IMR-90 (cell line): ENCODE results near the gene ZSWIM9. TPM values are rescaled to one million over a fixed set of nuclear protein-coding genes. Genes with fewer than 3 reads are reported as not detected.
A peak's percentile ranks its signal among the peaks of the same experiment; 100 is the strongest.

Experiments used
- ATAC-seq: fragments of 200-7000 bp; cut with Tn5 transposase; 2 replicates; pipeline ENCODE4 v1.9.1; 2020; ENCODE audit warnings: low read depth, mild to moderate bottlenecking, moderate library complexity
- BruUV-seq: library from RNA; stranded (reverse); fragments of 400-500 nt; replicated peaks from 2 replicates; lab custom pipeline; 2021; lab: Mats Ljungman, UMichigan
- CTCF ChIA-PET: fragments of 300-600 bp; formaldehyde crosslinking; extraction: SDS; loops from one replicate; lab custom pipeline; 2021; ENCODE audit warnings: antibody characterized with exemption; lab: Yijun Ruan, JAX
- POLR2A ChIA-PET: fragments of 300-600 bp; sonication (Branson Sonifier 250); formaldehyde crosslinking; loops from one replicate; lab custom pipeline; 2022; ENCODE audit warnings: antibody characterized with exemption; ENCODE audit not compliant: unreplicated experiment; lab: Charles Lee
- DNase-seq: peaks from one replicate; pipeline ENCODE4 v3.0.0; 2013
- H2AFZ ChIP-seq: replicated peaks from 2 replicates; pipeline ENCODE3; 2013; ENCODE audit warnings: low read length, mild to moderate bottlenecking; ENCODE audit not compliant: poor library complexity
- H2AK5ac ChIP-seq: 2 replicates; pipeline ENCODE4 v1.6.1; 2013; ENCODE audit warnings: low read depth, low read length, inconsistent platforms
- H2AK9ac ChIP-seq: replicated peaks from 2 replicates; pipeline ENCODE3; 2013; ENCODE audit warnings: mild to moderate bottlenecking, low read depth, low read length, moderate library complexity; ENCODE audit not compliant: poor library complexity
- H2BK120ac ChIP-seq: 2 replicates; pipeline ENCODE4 v1.6.1; 2013; ENCODE audit warnings: low read depth, low read length, inconsistent platforms
- H2BK15ac ChIP-seq: 3 replicates; pipeline ENCODE4 v1.6.1; 2013; ENCODE audit warnings: low read depth, low read length, inconsistent platforms
- H2BK20ac ChIP-seq: 2 replicates; pipeline ENCODE4 v1.6.1; 2013; ENCODE audit warnings: low read depth, mild to moderate bottlenecking, inconsistent platforms, low read length, moderate library complexity
- H2BK5ac ChIP-seq: 2 replicates; pipeline ENCODE4 v1.6.1; 2013; ENCODE audit warnings: mild to moderate bottlenecking, low read depth, low read length, inconsistent platforms; ENCODE audit not compliant: poor library complexity, severe bottlenecking
- H3K14ac ChIP-seq: replicated peaks from 2 replicates; pipeline ENCODE4 v1.6.1; 2013; ENCODE audit warnings: low read depth, low read length, inconsistent platforms
- H3K18ac ChIP-seq: 2 replicates; pipeline ENCODE4 v1.6.1; 2013; ENCODE audit warnings: low read depth, low read length, control low read depth
- H3K23ac ChIP-seq: 2 replicates; pipeline ENCODE4 v1.6.1; 2013; ENCODE audit warnings: low read depth, low read length, inconsistent platforms
- H3K27ac ChIP-seq: 2 replicates; pipeline ENCODE4 v1.5.1; 2013; ENCODE audit warnings: mild to moderate bottlenecking, control low read depth, low read length; ENCODE audit not compliant: insufficient read depth
- H3K27me3 ChIP-seq: 2 replicates; pipeline ENCODE4 v1.6.1; 2013; ENCODE audit warnings: low read length; ENCODE audit not compliant: control insufficient read depth, insufficient read depth
- H3K36me3 ChIP-seq: 2 replicates; pipeline ENCODE4 v1.6.1; 2013; ENCODE audit warnings: low read length, mixed read lengths; ENCODE audit not compliant: control insufficient read depth, insufficient read depth
- H3K4ac ChIP-seq: 2 replicates; pipeline ENCODE4 v1.6.1; 2013; ENCODE audit warnings: low read depth, low read length, inconsistent platforms
- H3K4me1 ChIP-seq: 2 replicates; pipeline ENCODE4 v1.6.1; 2013; ENCODE audit warnings: low read length, mixed read lengths; ENCODE audit not compliant: control insufficient read depth, insufficient read depth
- H3K4me2 ChIP-seq: 2 replicates; pipeline ENCODE4 v1.6.1; 2013; ENCODE audit warnings: low read depth, mild to moderate bottlenecking, control low read depth, low read length, moderate library complexity
- H3K4me3 ChIP-seq: 2 replicates; pipeline ENCODE4 v1.5.1; 2013; ENCODE audit warnings: low read depth, mild to moderate bottlenecking, control low read depth, low read length, moderate library complexity; ENCODE audit not compliant: insufficient read depth
- H3K56ac ChIP-seq: 2 replicates; pipeline ENCODE4 v1.6.1; 2013; ENCODE audit warnings: low read length, inconsistent platforms; ENCODE audit not compliant: insufficient read depth; ENCODE audit errors: extremely low read depth
- H3K79me1 ChIP-seq, 2 experiments: 2 replicates each; pipeline ENCODE4 v1.6.1; 2013; ENCODE audit warnings: low read length in 2 of 2, inconsistent platforms in 1 of 2, low read depth in 1 of 2
- H3K9ac ChIP-seq: 2 replicates; pipeline ENCODE4 v1.6.1; 2013; ENCODE audit warnings: low read depth, low read length, control low read depth
- H3K9me1 ChIP-seq: 2 replicates; pipeline ENCODE4 v1.6.1; 2013; ENCODE audit warnings: low read length, inconsistent platforms; ENCODE audit not compliant: insufficient read depth
- H3K9me3 ChIP-seq: 2 replicates; pipeline ENCODE4 v1.6.1; 2013; ENCODE audit warnings: low read length; ENCODE audit not compliant: control insufficient read depth, insufficient read depth
- H4K20me1 ChIP-seq: 2 replicates; pipeline ENCODE4 v1.6.1; 2013; ENCODE audit warnings: low read length, inconsistent platforms; ENCODE audit not compliant: insufficient read depth
- H4K5ac ChIP-seq: 2 replicates; pipeline ENCODE4 v1.6.1; 2013; ENCODE audit warnings: mild to moderate bottlenecking, low read depth, low read length, control low read depth
- H4K8ac ChIP-seq, 2 experiments: 2 replicates each; pipeline ENCODE4 v1.6.1; 2013; ENCODE audit warnings: low read depth in 2 of 2, low read length in 2 of 2, control low read depth in 1 of 2, inconsistent platforms in 1 of 2
- H4K91ac ChIP-seq: 2 replicates; pipeline ENCODE4 v1.6.1; 2013; ENCODE audit warnings: low read depth, low read length, inconsistent platforms; ENCODE audit not compliant: insufficient read depth
- BHLHE40 ChIP-seq: fragments of 150-350 bp; IDR thresholded peaks from 2 replicates; pipeline ENCODE4 v1.6.1; 2016; ENCODE audit warnings: mild to moderate bottlenecking, low read depth, low read length
- CEBPB ChIP-seq: IDR thresholded peaks from 2 replicates; pipeline ENCODE4 v1.6.1; 2012; ENCODE audit warnings: low read depth, low read length, improper control_type of control experiment
- MXI1 ChIP-seq: IDR thresholded peaks from 2 replicates; pipeline ENCODE4 v1.6.1; 2012; ENCODE audit warnings: low read depth, mild to moderate bottlenecking, low read length, moderate library complexity, borderline replicate concordance
- RAD21 ChIP-seq: IDR thresholded peaks from 2 replicates; pipeline ENCODE4 v1.6.1; 2012; ENCODE audit warnings: low read length, improper control_type of control experiment
- RCOR1 ChIP-seq: IDR thresholded peaks from 2 replicates; pipeline ENCODE4 v1.6.1; 2012; ENCODE audit warnings: mild to moderate bottlenecking, low read length, improper control_type of control experiment; ENCODE audit not compliant: insufficient replicate concordance
- WGBS, 2 experiments: methylation state at CpG; one replicate each; pipeline versions ENCODE4 v1.1.5 to v1.1.7; 2013; ENCODE audit warnings: missing lambda C conversion rate in 2 of 2; ENCODE audit not compliant: insufficient read length in 1 of 2; ENCODE audit errors: extremely low coverage in 2 of 2; 5-methylcytosine and 5-hydroxymethylcytosine counted together
- dilution Hi-C: fragments of 300-500 bp; cut with HindIII; formaldehyde crosslinking; loops from one replicate; pipeline ENCODE4 v1.14.3; 2018; ENCODE audit warnings: low sequenced_read_pairs; ENCODE audit not compliant: unreplicated experiment
- in situ Hi-C: fragments of 300-500 bp; cut with MboI; formaldehyde crosslinking; loops from 3 replicates; pipeline ENCODE4 v1.14.3; 2019; ENCODE audit warnings: low sequenced_read_pairs, inconsistent platforms, mixed read lengths
- intact Hi-C: fragments of 100-400 bp; cut with micrococcal nuclease; formaldehyde crosslinking; loops from 2 replicates; pipeline ENCODE4 v1.10.0; 2022
- polyA plus RNA-seq, 3 experiments: library from polyadenylated mRNA; depleted of rRNA; stranded (reverse); fragments of >200 nt; gene quantifications; 2 replicates each; pipeline ENCODE4 v1.2.3, GENCODE V29; 2012; ENCODE audit warnings: low replicate concordance in 1 of 3
- total RNA-seq: library from RNA; depleted of rRNA; stranded (reverse); fragments of >200 nt; gene quantifications from 2 replicates; pipeline ENCODE4 v1.2.3, GENCODE V29; 2012

ZSWIM9 gene
- total and polyA plus RNA-seq, 2 of the 4 experiments (the other 2 are of a cell fraction) = 0.54 to 2.2 TPM

DNA sequence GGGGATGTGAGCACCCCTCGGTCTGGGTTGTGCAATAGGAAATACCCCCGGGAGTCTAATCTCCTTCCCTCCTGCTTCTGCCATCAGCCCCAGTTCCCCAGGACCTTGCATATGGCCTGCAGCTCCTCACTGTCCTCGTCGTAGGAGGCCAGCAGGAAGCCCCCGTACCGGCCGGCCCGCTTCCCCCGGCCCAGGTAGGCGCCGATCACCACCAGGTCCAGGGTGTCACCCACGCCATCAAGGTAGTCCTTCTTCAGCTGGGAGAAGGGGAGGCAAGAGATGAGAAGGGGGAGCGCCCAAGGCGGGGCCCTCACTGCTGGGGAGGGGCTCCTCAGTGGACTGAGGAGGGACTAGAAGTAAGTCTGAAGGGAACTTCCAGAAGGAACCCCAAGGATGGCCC is 49.4 kb upstream of the ZSWIM9 start:
- Histone ChIP-seq H3K18ac (no peak overlapping the region), H4K5ac (no peak overlapping the region), H4K20me1 (no peaks in the 10 kb centered on the region; the same call in 1 of the 2 replicates), H3K9me3 (no peaks in the 10 kb centered on the region), H3K4me3 (no peak overlapping the region), H3K14ac (no peak overlapping the region), H3K27ac (no peak overlapping the region), H2BK20ac (no peak overlapping the region), H3K79me1 (no peaks in the 10 kb centered on the region), H3K23ac (no peak overlapping the region), H3K4me1 (no peaks in the 10 kb centered on the region), H3K9ac (no peak overlapping the region), H3K27me3 (no peaks in the 10 kb centered on the region), H3K9me1 (peaks cover 2% of the 10 kb centered on the region; the same call in 1 of the 2 replicates), H4K91ac (no peak overlapping the region), H4K8ac (no peak overlapping the region), H2BK120ac (no peak overlapping the region), H2BK15ac (no peak overlapping the region), H3K36me3 (peaks cover 11% of the 10 kb centered on the region), H2BK5ac (no peak overlapping the region), H3K4ac (no peak overlapping the region), H3K4me2 (no peak overlapping the region), H2AK5ac (no peak overlapping the region), H2AFZ (no peak overlapping the region), H3K56ac (no peak overlapping the region), H2AK9ac (no peak overlapping the region)
- WGBS, 2 experiments = 60% methylated on average over 1 of the region's 14 CpGs; no CpG with 5 or more reads in 1 of the 2 experiments
- no TSS peak for BruUV-seq
- ATAC-seq = no peak
- in situ Hi-C loops (no loop called here), intact Hi-C loops (no loop called here), dilution Hi-C loops (no loop called here)
- ChIA-PET POLR2A (no interaction called here), CTCF (no interaction called here)
- DNase-seq = no peak
- TF ChIP-seq CEBPB (0 out of 2 replicates have a peak, but pooled peaks have one; percentile 4), BHLHE40 (no peak), RCOR1 (no peak), MXI1 (no peak), RAD21 (no peak)
